ENCODE measurements around the gene PHACTR1.
"Not testable (repeated sequence)": the region's sequence is repeated elsewhere in the genome, so short reads cannot be mapped to it uniquely, and the experiment has no call there.

PHACTR1 gene

DNA sequence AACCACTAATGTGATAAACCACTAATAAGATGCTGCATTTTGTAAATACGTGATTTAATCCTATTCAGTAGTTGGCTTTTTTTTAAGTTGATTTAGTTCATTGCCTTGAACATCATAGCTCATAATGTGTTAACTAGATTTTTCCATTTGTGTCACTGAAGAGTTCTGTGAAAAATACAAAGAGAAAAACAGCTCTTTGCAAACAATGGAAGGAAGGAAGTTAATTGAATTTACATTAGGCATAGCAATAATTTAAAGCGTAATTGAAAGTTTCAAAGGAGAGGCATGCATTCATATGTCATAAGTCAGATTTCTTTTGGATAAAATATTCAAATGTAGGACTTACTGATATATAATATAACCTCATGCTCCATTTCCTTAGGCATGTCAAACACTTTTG is 509.5 kb downstream of the PHACTR1 start:
- in situ Hi-C loops (cut with MboI; ENCODE audit: low pct_unique_long_range_greater_than_20kb, low sequenced_read_pairs), result no loop called here

DNA sequence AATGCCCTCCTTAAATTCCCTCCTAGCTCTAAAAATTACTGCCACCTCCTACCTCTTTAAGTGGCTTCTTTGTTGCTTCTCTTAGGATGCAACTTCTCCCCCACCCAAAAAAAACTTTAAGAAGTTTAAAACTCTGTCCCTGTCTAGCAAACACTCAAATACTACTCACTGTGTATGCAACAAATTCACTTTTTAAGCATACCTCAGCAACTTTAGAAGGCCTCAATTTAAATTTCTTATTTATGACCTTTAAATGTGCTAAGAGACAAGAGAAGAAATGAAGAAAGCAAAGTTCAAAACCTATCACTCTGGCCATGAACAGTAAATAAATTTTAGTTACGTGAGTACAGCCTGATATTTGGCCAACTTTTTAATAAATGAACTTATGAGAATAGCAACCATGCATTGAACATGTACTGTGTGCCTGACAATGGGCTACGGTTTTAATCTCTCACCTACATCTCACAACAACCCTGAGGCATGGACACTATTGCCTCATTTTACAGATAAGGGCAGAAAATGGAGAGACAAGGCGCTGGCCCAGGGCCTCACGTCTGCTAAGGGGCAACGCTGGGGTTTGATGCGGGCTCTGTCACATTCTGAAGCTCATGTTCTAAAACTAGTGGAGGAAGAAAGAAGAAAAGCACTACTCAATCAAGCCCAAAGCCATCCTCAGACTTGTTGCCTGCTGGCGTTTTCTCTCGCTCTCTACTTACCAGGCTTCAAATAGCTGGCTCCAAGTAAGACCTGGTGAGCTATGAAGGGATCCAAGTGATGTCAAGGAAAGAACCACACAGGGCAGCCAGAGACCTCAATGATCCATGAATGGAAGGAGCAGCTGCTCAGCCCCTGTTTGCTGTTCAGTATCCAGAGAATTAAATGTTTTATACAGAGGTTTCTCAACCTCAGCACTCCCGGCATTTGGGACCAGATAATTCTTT is 512.0 kb downstream of the PHACTR1 start:
- DNase-seq, result no peak
- in situ Hi-C loops (cut with MboI; ENCODE audit: low pct_unique_long_range_greater_than_20kb, low sequenced_read_pairs), result no loop called here

More for the DNA sequence above, 509.5 kb downstream of the PHACTR1 start:
- DNase-seq, result no peak

DNA sequence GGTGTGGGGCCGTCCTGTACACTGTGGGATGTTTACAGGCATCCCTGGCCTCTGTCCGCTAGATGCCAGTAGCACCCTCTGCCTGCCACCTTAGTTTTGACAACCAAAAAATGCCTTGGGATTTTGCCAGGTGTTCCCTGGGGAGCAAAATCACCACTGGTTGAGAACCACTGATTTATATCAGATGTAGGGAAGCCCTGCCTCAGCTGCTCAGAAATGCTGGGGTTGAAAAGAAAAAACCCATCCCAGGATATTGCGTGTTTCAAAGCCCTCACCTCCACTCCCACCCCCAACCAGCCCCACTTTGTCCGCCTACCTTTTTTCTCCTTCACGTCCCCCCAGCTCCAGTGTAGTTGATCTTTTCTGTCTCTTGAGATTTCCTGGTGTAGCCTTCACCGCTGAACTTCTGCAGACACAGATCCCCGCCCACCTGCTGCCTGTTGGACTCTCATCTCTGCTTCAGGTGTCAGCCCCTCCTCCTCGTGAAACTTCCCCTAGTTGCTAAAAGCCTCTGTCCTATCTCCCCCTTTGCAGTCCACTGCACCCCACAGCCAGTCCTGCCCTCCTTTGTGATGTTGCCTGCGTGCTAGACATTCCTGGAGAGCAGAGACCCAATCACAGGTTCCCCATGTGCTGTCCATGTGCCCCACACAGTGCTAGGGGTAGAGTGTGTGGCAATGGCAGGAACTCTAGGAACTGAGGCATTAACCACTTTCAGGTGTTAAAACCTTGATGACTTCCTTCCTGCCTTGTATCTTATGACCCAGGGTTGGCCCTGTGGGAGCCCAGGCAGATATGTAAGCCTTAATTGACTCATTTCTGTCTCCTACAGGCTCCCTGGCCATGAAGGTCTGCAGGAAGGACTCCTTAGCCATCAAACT is 512.9 kb downstream of the PHACTR1 start:
- DNase-seq, result no peak
- in situ Hi-C loops (cut with MboI; ENCODE audit: low pct_unique_long_range_greater_than_20kb, low sequenced_read_pairs), result no loop called here

DNA sequence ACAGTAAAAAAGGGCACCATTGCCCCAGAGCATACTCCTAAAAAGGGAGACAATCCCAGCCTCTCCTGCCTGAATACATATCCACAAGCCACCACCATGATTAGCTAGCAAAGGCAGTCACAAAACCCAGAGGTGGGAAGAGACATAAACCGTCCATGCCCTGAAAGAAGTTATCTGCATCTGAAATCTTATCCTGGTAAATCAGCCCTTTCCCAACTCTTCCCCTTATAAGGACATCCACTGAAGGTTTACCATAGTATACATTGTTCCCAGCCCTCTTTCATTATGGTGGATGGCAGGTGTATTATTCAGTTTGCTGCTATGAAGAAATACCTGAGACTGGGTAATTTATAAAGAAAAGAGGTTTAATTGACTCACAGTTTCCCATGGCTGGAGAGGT is 516.5 kb downstream of the PHACTR1 start:
- no peak for DNase-seq
- in situ Hi-C loops (cut with MboI; ENCODE audit: low pct_unique_long_range_greater_than_20kb, low sequenced_read_pairs), result no loop called here

DNA sequence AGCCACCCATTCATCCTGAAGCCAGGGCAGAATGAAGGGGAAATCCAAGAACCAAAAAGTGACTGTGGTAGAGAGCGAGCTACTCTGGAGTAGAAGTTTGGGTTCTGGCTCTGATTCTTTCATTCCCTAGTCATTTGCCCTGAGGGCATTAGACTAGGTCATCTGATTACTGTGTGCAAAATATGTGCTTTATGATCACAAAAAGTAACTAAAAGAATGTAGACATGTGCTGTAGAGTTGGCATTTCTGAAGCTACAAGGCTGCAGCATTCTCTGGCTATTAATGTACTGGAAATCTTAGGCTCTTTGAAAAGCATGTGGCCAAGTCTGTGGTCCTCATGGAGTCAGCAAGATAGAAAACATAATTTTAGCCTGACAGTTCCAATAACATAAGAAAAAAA is 517.6 kb downstream of the PHACTR1 start:
- DNase-seq, result no peak
- in situ Hi-C loops (cut with MboI; ENCODE audit: low pct_unique_long_range_greater_than_20kb, low sequenced_read_pairs), result no loop called here

DNA sequence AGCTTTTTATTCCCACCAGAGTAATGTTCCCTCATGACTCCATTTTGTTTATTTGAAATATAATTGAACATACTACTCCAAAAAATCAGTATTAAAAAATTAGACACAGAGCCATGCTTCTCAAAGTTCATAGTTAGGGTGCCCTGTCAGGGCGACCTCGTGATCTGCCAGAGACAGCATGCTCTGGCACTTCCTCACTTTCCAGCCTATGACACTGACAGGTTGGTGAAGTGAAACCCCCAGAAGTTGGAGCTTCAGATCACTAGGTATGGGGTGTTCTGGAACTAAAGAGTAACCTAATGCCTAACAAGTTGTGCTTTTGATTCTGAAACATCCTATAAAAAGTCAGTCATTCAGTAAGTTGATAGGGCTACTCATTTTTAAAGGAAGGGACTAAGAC is 518.8 kb downstream of the PHACTR1 start:
- in situ Hi-C loops (cut with MboI; ENCODE audit: low pct_unique_long_range_greater_than_20kb, low sequenced_read_pairs), result no loop called here
- DNase-seq, result no peak

DNA sequence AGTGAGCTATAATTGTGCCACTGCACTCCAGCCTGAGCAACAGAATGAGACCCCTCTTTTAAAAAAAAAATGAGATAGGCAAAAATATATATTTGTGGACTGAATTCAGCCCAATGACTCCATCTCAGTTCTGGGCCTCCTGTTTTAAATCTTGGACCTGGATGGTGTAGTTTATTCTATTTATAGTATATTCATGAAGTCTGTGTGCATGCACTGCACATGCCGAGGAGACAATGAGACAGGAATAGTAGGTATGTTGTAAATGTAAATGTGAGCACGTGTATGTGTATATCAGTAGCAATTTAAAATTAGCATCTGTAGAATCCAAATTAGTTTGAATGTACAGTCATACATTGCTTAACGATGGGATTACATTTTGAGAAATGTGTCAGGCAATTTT is 520.8 kb downstream of the PHACTR1 start:
- no peak for DNase-seq
- in situ Hi-C loops (cut with MboI; ENCODE audit: low pct_unique_long_range_greater_than_20kb, low sequenced_read_pairs), result no loop called here

DNA sequence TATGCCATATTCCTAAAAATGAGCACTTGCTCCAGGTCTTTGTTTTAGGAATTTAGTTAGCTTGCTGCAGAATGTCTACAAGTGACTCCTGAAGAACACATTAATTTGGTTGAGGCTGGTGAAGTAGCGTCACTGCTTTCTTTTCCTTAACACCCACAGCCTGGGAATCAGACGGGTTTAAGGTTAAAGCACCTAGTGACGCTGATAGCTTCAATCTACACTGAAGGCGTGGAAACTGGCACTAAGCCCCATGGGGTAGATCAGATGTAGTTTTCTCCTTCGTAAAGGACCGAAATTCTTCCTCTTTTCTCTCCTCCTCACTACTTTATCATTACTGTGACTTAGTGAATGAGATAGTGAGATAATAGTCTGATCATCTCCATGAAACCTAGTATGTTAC is 521.5 kb downstream of the PHACTR1 start:
- in situ Hi-C loops (cut with MboI; ENCODE audit: low pct_unique_long_range_greater_than_20kb, low sequenced_read_pairs), result no loop called here

DNA sequence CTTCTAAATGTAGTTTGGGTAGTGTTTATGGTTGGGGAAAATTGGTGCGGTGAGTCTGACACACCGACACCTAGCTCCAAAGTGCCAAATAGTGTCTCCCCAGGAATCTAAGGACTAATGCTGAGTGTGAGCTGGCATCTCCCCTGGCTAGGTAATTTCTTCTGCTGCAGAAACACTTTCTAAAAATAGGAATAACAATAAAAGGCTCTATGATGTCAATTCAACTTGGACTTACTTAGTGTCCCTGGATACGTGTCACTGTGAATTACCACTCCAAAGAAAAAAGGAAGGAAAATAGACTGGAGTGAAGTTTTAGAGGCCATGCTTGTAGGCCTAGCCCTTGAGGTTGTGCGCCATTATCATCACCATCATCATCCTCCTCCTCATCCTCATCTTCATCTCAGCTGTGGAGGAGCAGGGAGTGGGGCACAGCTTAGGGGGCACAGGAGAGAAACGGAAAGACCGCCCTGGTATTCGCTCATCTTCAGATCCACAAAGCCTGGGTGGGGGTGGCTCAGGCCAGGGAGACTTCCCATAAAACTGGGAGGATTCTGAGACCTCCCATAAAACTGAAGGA is 522.2 kb downstream of the PHACTR1 start:
- no peak for DNase-seq
- in situ Hi-C loops (cut with MboI; ENCODE audit: low pct_unique_long_range_greater_than_20kb, low sequenced_read_pairs), result no loop called here

More for the DNA sequence above, 521.5 kb downstream of the PHACTR1 start:
- DNase-seq, result no peak

DNA sequence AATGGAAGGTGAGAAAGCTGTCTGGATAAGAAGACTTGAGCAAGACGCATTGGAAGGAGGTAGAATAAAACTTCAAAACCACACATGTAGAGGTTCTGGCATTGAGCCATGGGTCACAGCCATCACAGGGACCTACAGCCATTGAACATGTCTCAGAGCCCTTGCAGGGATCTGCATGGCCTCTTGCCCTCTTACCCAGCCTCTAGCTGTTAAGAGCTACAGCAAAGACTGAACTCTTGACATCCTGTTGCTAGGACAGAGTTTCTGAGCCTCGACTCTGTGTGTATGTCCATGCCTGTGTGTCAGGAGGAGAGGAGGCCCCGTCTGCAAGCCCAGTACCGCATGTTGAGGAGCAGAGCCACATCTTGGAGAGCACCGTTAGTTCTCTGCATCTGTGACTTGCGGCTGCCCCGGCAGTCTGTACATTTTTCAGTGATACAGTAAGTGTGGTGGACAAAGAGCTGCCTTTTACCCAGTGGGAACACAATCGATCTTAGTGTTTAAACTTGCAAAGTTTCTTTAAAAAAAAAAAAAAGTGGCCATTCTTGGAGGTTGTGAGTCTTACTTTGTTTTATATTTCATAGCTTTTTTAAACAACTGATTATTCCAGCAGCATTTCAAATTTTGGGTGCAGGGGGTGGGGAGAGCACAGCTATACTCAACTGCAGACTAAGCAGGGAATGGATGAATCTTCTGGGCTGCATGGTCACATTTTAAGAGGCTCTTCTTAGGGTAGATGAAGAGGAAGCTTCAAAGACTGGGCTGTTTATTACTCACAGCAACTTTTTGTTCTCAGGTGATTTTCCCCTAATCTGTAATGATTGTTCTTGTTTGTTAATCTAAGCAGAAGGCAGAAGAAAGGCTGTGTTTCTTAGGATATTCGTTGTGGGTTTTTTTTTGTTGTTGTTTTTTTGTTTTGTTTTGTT is 523.2 kb downstream of the PHACTR1 start:
- in situ Hi-C loops (cut with MboI; ENCODE audit: low pct_unique_long_range_greater_than_20kb, low sequenced_read_pairs), result no loop called here
- no peak for DNase-seq

DNA sequence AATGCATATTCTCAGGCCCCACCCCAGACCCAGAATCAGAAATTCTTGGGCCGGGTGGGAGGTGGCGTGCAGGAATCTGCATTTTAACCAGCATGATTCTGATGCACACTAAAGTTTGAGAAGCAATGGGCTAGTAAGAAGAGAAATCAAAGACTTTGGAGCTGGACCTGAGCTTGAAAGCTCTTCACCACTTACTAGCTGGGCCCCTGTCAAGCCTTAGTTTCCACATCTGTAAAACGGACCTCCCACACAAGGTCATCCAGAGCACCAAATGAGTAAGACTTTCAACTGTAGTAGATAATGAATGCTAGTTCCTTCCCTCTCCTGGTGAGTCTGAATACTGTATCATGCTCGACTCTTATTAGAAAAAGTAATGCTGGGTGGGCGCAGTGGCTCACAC is 524.8 kb downstream of the PHACTR1 start:
- DNase-seq, result no peak
- in situ Hi-C loops (cut with MboI; ENCODE audit: low pct_unique_long_range_greater_than_20kb, low sequenced_read_pairs), result no loop called here

DNA sequence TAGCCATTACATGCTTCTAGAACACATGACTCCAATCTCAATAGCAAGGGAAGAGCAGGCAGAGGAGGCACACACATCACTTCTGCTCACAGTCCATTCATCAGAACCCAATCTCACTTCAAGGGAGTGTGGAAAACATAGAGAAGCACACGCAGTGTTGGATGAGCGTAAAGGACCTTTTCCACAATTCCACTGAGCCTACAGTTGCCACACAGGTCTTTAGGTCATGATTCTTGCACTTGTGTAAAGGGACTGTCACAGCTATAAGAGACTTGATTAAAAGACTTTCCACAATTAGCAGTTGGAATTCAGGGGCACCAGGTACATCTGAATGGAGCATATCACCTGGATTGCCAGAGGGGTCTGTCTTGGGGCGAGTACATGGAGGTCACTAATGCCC is 525.6 kb downstream of the PHACTR1 start:
- no peak for DNase-seq
- in situ Hi-C loops (cut with MboI; ENCODE audit: low pct_unique_long_range_greater_than_20kb, low sequenced_read_pairs), result no loop called here

DNA sequence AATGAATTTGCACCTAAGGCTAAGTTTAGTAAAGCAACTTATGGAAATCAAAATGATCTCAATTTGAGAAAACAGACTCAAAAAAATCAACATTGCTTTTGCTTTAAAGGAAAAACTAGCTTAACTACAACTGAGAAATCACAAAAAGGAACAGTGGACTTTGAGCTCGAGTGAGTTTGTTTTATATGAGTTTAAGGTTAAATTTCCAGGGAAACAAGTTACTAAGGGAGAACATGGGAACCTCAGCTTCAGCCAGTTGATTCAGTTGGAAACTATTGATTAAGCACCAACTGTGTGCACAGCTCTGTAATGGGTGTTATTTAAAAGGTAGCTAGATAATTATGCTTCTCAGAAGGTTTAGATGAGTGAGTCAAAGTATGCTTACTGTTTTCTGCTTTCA is 526.0 kb downstream of the PHACTR1 start:
- in situ Hi-C loops (cut with MboI; ENCODE audit: low pct_unique_long_range_greater_than_20kb, low sequenced_read_pairs), result no loop called here
- no peak for DNase-seq

DNA sequence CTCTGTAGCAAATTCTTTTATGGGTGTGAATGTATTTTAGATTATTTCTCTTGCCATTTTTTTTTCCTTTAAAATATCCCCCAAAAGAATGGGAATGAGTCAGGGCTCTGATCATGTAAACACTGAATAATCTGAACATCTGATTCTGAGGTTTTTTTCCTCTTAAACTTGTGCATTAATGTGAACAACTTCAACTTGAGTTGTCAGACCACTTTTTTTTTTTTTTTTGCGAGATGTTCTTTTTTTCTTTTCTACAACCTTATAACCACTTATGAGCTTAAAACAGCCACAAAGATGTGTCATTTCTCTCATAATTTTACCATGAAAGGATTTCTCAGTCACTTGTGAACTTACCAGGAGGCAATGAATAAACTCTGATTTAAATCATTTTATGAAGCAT is 526.5 kb downstream of the PHACTR1 start:
- no peak for DNase-seq
- in situ Hi-C loops (cut with MboI; ENCODE audit: low pct_unique_long_range_greater_than_20kb, low sequenced_read_pairs), result no loop called here

DNA sequence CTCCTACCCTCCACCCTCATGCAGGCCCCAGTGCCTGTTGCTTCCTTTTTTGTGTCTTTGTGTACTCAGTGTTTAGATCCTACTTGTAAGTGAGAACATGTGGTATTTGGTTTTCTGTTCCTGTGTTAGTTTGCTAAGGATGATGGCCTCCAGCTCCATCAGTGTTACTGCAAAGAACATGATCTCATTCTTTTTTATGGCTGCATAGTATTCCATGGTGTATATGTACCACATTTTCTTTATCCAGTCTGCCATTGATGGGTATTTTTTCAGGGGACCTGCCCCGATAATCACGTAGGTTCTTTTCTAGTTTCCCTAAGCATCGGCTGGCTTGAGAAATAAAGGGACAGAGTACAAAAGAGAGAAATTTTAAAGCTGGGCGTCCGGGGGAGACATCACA is 527.2 kb downstream of the PHACTR1 start:
- in situ Hi-C loops (cut with MboI; ENCODE audit: low pct_unique_long_range_greater_than_20kb, low sequenced_read_pairs); DNase-seq: not testable (repeated sequence)

DNA sequence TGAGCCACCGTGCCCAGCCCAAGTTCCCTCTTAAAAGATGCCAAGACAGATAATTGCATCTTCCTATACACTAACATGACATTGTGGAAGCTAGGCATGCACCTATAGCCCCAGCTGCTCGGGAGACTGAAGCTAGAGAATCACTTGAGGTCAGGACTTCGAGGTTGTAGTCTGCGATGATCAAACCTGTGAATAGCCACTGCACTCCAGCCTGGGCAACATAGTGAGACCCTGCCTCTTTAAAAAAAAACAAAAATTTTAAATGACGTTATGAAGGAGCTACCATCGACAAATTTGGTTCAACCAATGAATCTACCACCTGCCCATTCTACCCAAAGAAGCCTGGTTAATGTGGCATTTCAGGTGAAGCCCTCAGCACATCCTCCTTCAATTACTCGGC is 531.1 kb downstream of the PHACTR1 start:
- in situ Hi-C loops (cut with MboI; ENCODE audit: low pct_unique_long_range_greater_than_20kb, low sequenced_read_pairs), result no loop called here
- no peak for DNase-seq

DNA sequence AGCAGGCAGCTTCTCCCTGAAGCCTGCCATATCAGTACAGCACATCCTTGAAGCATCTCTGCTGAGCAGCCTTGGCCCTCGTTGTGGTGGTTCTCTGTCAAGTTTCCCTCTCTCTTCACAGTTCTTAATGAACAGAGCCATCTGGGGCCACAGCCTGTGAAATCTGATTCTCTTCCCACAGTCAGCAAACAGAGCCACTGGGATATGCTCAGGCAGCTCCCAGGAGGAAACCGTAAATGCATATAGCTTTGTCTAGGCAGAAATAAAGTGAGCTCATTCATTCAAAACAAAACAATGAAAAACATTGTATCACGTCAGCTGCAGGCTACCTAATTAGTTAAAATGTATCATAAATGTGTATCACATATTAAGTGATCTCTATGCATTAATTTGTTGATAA is 531.5 kb downstream of the PHACTR1 start:
- no peak for DNase-seq
- in situ Hi-C loops (cut with MboI; ENCODE audit: low pct_unique_long_range_greater_than_20kb, low sequenced_read_pairs), result no loop called here

DNA sequence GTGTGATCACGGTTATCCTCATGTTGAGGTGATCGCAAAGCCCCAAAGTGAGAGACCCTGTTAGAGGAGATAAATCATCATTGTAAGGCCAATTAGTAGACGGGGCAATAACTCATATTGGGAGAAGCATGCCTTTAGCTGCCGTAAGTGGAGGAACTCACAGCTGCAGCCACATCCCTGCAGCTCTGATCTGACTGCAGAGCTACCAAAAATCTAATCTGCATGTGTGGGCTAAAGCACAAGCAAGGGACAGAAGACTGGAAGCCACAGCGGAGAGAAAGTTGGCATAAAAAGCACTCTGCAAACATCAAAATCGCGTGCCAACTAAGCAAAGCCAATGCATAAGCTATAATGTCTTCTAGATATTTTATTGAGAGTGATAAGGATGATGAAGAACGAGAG is 532.0 kb downstream of the PHACTR1 start:
- in situ Hi-C loops (cut with MboI; ENCODE audit: low pct_unique_long_range_greater_than_20kb, low sequenced_read_pairs), result no loop called here
- DNase-seq, result no peak

DNA sequence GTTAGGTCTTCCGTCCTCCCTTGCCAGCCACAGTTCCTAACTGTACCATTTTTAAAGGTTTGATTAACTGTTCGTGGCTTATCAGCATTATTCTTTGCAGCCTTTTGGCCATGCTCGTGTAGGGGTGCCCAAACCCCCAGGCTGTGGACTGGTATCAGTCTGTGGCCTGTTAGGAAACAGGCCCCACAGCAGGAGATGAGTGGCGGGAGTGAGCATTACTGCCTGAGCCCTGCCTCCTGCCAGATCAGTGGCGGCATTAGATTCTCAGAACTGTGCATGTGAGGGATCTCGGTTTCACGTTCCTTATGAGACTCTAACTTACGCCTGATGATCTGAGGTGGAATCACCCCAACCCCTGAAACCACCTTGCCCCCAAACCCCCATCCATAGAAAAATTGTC is 532.4 kb downstream of the PHACTR1 start:
- in situ Hi-C loops (cut with MboI; ENCODE audit: low pct_unique_long_range_greater_than_20kb, low sequenced_read_pairs), result no loop called here
- no peak for DNase-seq
